GM06990 (cell line): Measurements from ENCODE around the gene SAE1.

Experiments used
- DNase-seq: peaks from one replicate; pipeline ENCODE4 v3.0.0-alpha.2; 2011; ENCODE audit not compliant: insufficient read length; ENCODE audit errors: extremely low read depth
- H3K27me3 ChIP-seq: replicated peaks from 2 replicates; pipeline ENCODE4 v1.6.0; 2011; ENCODE audit warnings: low read length; ENCODE audit not compliant: control insufficient read depth, insufficient read depth
- H3K36me3 ChIP-seq: 2 replicates; pipeline ENCODE4 v1.5.1; 2011; ENCODE audit warnings: low read length; ENCODE audit not compliant: control insufficient read depth, insufficient read depth
- H3K4me3 ChIP-seq: replicated peaks from 2 replicates; pipeline ENCODE4 v1.5.1; 2011; ENCODE audit warnings: low read depth, mild to moderate bottlenecking, control low read depth, low read length
- CTCF ChIP-seq: IDR thresholded peaks from 2 replicates; pipeline ENCODE4 v1.5.1; 2011; ENCODE audit warnings: low read length, control low read depth, mild to moderate bottlenecking, inconsistent platforms; ENCODE audit not compliant: insufficient read depth, poor library complexity, severe bottlenecking

Gene SAE1

GRCh38 chr19:47228168-47228936 is 97.7 kb downstream of the SAE1 start:
- H3K4me3 ChIP-seq = peak overlapping the region; percentile 88
- no peak for TF ChIP-seq CTCF
- peak; percentile 70 for DNase-seq
- H3K27me3 ChIP-seq = no peaks in the 10 kb centered on the region
- H3K36me3 ChIP-seq = peaks cover 6% of the 10 kb centered on the region

GRCh38 chr19:47228937-47229675 is 98.5 kb downstream of the SAE1 start:
- DNase-seq = peak; percentile 38
- TF ChIP-seq CTCF = no peak
- Histone ChIP-seq H3K27me3 (no peaks in the 10 kb centered on the region), H3K36me3 (peaks cover 4% of the 10 kb centered on the region), H3K4me3 (peak overlapping the region; percentile 88)

- TF ChIP-seq CTCF = no peak
- peaks cover 4% of the 10 kb centered on the region for H3K36me3 ChIP-seq
- no peak for DNase-seq
Observed at GRCh38 chr19:47229676-47230053, 99.0 kb downstream of the SAE1 start.

GRCh38 chr19:47230054-47230920 is 99.7 kb downstream of the SAE1 start:
- H3K4me3 ChIP-seq = peak overlapping the region; percentile 88
- H3K27me3 ChIP-seq = no peaks in the 10 kb centered on the region
- peaks cover 3% of the 10 kb centered on the region; the same call in 1 of the 2 replicates for H3K36me3 ChIP-seq
- TF ChIP-seq CTCF = peak; percentile 65
- DNase-seq = peak; percentile 85

More at GRCh38 chr19:47229676-47230053, 99.0 kb downstream of the SAE1 start:
- Histone ChIP-seq H3K27me3 (no peaks in the 10 kb centered on the region), H3K4me3 (peak overlapping the region; percentile 88)

- Histone ChIP-seq H3K4me3 (peak within 1 kb of the TSS; percentile 88), H3K36me3 (peaks cover 3% of the 10 kb centered on the region; the same call in 1 of the 2 replicates), H3K27me3 (no peaks in the 10 kb centered on the region)
- TF ChIP-seq CTCF = no peak
- no peak for DNase-seq
Observed at GRCh38 chr19:47230921-47231214, 100.2 kb downstream of the SAE1 start, which contains the start of gene BBC3. Gene BBC3 (minus strand): TSS chr19:47231199. CDS start chr19:47228431, 2,768 bp downstream.
